ENCODE measurements around the gene GTF2F2. TPM values are rescaled to one million over a fixed set of nuclear protein-coding genes. Genes with fewer than 3 reads are reported as not detected.

GTF2F2 gene
- total RNA-seq, 6 donors from 2014 or later: 10.2 to 29.3 (median 18.2) TPM

DNA sequence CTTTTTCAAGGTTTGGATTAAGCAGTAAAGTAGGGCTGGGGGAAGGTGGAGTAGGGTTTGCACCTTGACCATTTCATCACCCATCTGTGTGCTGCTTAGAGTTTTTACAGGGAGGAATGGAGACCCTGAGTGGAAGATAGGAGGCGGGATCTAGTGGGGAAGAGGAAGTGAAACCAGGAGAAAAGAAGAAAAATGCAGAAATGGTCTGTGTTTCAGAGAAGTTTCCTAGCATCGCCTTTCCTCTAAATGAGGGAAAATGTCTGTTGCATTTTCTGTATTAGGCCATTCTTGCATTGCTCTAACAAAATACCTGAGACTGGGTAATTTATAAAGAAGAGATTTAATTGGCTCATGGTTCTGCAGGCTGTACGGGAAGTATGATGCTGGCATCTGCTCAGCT is 156.6 kb downstream of the GTF2F2 start:
- DNase-seq (no peak), ATAC-seq (ENCODE audit: low FRiP score in 2 of 2) (no peak)
- Histone ChIP-seq H3K36me3 (no peaks in the 10 kb centered on the region), H3K27me3 (no peaks in the 10 kb centered on the region), H3K27ac (no peak overlapping the region), H3K4me1 (no peaks in the 10 kb centered on the region), H3K4me3 (no peak overlapping the region), H3K9me3 (no peaks in the 10 kb centered on the region)
- 88 to 90% methylated on average over 3 of the region's 3 CpGs for WGBS, 2 donors
- no peak for TF ChIP-seq POLR2A (IDR thresholded peaks at IDR 0.05)

DNA sequence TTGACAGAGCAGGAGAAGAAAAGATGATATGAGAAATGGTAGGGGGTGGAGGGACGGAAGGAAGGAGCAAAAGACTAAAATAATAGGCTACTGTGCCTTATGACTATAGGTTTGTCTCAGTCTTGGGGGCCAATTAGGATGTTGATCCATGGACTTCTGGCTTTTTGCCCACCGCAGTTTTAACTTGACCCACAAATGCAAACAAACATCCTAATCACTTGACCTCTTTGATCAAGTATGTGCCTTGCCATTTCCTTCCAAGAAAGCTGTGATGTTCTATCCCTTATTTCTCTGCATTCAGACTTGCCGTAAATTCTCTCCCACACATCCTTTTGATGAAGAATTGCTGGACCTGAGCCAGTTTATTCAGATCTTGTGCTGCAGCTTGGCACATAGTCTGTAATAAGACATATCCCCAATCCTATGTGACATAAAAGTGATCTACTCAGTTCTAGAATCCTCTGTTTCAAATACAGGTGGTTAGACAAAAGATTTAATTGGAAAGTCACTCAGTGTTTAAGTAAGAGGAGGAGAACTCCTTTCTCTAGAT is 157.9 kb downstream of the GTF2F2 start:
- Histone ChIP-seq H3K9me3 (no peaks in the 10 kb centered on the region), H3K36me3 (no peaks in the 10 kb centered on the region), H3K4me1 (no peaks in the 10 kb centered on the region), H3K4me3 (no peak overlapping the region), H3K27me3 (no peaks in the 10 kb centered on the region), H3K27ac (no peak overlapping the region)
- TF ChIP-seq POLR2AphosphoS5 (IDR thresholded peaks at IDR 0.05) (no peak), POLR2A (IDR thresholded peaks at IDR 0.05) (no peak), EP300 (IDR thresholded peaks at IDR 0.05) (no peak)
- TF ChIP-seq, protein P1, sequence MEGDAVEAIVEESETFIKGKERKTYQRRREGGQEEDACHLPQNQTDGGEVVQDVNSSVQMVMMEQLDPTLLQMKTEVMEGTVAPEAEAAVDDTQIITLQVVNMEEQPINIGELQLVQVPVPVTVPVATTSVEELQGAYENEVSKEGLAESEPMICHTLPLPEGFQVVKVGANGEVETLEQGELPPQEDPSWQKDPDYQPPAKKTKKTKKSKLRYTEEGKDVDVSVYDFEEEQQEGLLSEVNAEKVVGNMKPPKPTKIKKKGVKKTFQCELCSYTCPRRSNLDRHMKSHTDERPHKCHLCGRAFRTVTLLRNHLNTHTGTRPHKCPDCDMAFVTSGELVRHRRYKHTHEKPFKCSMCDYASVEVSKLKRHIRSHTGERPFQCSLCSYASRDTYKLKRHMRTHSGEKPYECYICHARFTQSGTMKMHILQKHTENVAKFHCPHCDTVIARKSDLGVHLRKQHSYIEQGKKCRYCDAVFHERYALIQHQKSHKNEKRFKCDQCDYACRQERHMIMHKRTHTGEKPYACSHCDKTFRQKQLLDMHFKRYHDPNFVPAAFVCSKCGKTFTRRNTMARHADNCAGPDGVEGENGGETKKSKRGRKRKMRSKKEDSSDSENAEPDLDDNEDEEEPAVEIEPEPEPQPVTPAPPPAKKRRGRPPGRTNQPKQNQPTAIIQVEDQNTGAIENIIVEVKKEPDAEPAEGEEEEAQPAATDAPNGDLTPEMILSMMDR (IDR thresholded peaks at IDR 0.05): no peak
- WGBS, 2 donors: 61 to 67% methylated on average over 3 of the region's 3 CpGs
- ATAC-seq (ENCODE audit: low FRiP score in 2 of 2) (no peak), DNase-seq (no peak)

DNA sequence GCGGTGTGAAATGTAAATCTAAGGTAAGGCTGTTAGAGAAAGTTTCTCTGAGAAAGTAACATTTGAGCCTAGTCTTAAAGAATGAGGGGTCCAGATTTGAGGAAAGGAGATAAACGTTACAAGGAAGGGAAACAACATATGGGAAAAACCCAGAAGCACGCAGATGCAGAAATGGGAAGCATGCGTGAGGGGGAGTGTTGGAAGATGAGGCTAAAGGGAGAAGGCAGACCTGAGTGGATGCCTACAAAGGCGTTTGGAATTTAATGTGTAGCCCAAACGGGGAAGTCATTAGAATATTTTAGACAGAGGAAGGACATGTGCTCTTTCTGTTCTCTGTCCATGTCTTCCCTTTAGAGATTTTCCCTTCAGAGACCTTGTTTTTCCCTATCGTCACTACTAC is 159.7 kb downstream of the GTF2F2 start:
- DNase-seq (no peak), ATAC-seq (ENCODE audit: low FRiP score in 2 of 2) (no peak)
- no peak overlapping the region for H3K27ac ChIP-seq
- H3K9me3 ChIP-seq: no peaks in the 10 kb centered on the region
- no peak for TF ChIP-seq POLR2AphosphoS5 (IDR thresholded peaks at IDR 0.05)
- TF ChIP-seq EP300 (IDR thresholded peaks at IDR 0.05): no peak
- TF ChIP-seq, protein P1 (IDR thresholded peaks at IDR 0.05): no peak
- TF ChIP-seq POLR2A (IDR thresholded peaks at IDR 0.05): no peak
- 71 to 80% methylated on average over 7 of the region's 7 CpGs for WGBS, 2 donors
- no peaks in the 10 kb centered on the region for H3K27me3 ChIP-seq
- no peak overlapping the region for H3K4me3 ChIP-seq
- H3K36me3 ChIP-seq: peaks cover 0 to 3% (median under 1%) of the 10 kb centered on the region in 4 donors
- H3K4me1 ChIP-seq: no peaks in the 10 kb centered on the region

DNA sequence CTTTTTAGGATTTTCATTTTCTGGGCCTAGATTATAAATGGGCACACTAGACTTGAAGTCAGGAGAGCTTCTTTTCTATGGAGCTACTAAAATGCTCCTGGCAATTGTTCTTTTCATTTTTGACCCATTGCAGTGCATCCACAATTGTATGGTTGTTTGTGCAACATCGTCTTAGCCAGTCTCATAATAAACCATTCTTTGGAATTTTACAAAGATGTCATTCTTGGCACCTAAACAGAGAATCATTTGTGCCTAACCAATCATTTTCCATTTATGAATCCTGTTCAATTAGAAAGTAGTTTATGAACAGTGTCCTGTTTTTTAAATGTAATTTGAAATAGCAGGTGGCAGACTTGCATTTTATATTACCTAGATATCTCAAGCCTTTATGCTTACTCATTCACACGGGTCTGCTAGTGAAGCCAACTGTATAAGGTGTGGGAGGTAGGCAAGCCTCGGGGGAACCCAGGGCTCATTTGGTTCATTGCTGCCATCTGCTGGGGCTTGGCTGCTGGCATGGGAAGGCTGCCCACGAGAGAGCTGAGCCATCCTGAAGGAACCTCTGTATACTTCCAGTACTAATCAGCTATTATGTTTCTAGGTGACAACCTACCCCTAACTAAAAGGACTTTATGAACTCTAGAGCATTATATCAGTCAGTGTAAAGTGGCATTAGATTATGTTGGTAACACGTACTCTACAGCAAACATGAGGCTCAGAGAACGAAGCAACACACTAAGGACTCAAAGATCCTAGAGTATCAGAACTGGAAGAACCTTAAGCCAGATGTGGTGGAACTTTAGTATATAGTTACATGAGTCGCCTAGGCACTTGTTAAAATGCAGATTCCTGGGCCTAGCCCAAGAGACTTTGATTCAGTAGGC is 160.7 kb downstream of the GTF2F2 start:
- Histone ChIP-seq H3K27me3 (no peaks in the 10 kb centered on the region), H3K4me3 (no peak overlapping the region), H3K27ac (no peak overlapping the region), H3K9me3 (no peaks in the 10 kb centered on the region), H3K4me1 (no peaks in the 10 kb centered on the region), H3K36me3 (peaks cover 0 to 4% (median 3%) of the 10 kb centered on the region in 4 donors)
- TF ChIP-seq POLR2A (IDR thresholded peaks at IDR 0.05): no peak
- TF ChIP-seq, protein P1 (IDR thresholded peaks at IDR 0.05): peak in 5 of 6 experiments; percentile 30 to 67 (median 56)
- DNase-seq: peak in 1 of 2 donors; percentile 73
- ATAC-seq (ENCODE audit: low FRiP score in 2 of 2): peak; percentile 81 to 83
- 49 to 56% methylated on average over 7 of the region's 7 CpGs for WGBS, 2 donors

DNA sequence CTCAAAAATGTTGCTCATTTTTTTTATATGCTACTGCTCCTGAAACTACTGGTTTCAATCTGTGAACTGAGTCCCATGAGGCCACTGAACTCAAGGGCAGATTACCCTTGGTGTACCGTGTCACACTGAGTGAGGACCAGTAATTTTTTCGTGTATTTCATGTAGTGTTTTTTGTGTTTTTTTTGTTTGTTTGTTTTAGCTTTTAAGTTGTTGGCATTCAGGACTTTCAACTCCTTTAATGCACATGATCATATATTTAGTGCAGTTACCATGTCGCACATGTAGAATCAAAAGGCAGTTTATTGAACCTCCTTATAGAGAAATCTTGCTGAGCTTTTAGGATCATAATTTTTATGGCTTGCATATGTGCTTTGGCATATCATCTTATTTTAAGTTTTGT is 162.7 kb downstream of the GTF2F2 start:
- ATAC-seq (ENCODE audit: low FRiP score in 2 of 2) (no peak), DNase-seq (no peak)
- Histone ChIP-seq H3K4me1 (no peaks in the 10 kb centered on the region), H3K4me3 (no peak overlapping the region), H3K27ac (no peak overlapping the region), H3K9me3 (no peaks in the 10 kb centered on the region), H3K27me3 (no peaks in the 10 kb centered on the region), H3K36me3 (peaks cover 0 to 13% (median 4%) of the 10 kb centered on the region in 4 donors)
- TF ChIP-seq, protein P1 (IDR thresholded peaks at IDR 0.05): no peak
- TF ChIP-seq EP300 (IDR thresholded peaks at IDR 0.05) (no peak), POLR2A (IDR thresholded peaks at IDR 0.05) (no peak), POLR2AphosphoS5 (IDR thresholded peaks at IDR 0.05) (no peak)
- 86 to 87% methylated on average over 3 of the region's 3 CpGs for WGBS, 2 donors

Measured in upper lobe of left lung (tissue), 6 donors.